ENCODE measurements around the gene ZNF774.

Gene ZNF774

GRCh38 chr15:90337256-90337655 lies 14.8 kb upstream of the ZNF774 start:
- peak; percentile 75 to 88 for DNase-seq (ENCODE audit: low read depth in 1 of 2, low spot score in 1 of 2)
- no peak overlapping the region for H3K4me3 ChIP-seq (replicated peaks; ENCODE audit: insufficient read depth, low read length)
- no peaks in the 10 kb centered on the region for H3K27me3 ChIP-seq (ENCODE audit: insufficient read depth, poor library complexity, severe bottlenecking)
- TF ChIP-seq POLR2AphosphoS5 (IDR thresholded peaks at IDR 0.05; ENCODE audit: low read depth) (peak; percentile 25; the same call in 1 of the 2 replicates), REST (IDR thresholded peaks at IDR 0.05; ENCODE audit: insufficient replicate concordance, low read depth) (no peak), SPI1 (IDR thresholded peaks at IDR 0.05; ENCODE audit: borderline replicate concordance, low read depth) (no peak), GABPA (IDR thresholded peaks at IDR 0.05; ENCODE audit: low read depth) (0 out of 2 replicates have a peak, but pooled peaks have one; percentile 8)
- TF ChIP-seq, protein P1, sequence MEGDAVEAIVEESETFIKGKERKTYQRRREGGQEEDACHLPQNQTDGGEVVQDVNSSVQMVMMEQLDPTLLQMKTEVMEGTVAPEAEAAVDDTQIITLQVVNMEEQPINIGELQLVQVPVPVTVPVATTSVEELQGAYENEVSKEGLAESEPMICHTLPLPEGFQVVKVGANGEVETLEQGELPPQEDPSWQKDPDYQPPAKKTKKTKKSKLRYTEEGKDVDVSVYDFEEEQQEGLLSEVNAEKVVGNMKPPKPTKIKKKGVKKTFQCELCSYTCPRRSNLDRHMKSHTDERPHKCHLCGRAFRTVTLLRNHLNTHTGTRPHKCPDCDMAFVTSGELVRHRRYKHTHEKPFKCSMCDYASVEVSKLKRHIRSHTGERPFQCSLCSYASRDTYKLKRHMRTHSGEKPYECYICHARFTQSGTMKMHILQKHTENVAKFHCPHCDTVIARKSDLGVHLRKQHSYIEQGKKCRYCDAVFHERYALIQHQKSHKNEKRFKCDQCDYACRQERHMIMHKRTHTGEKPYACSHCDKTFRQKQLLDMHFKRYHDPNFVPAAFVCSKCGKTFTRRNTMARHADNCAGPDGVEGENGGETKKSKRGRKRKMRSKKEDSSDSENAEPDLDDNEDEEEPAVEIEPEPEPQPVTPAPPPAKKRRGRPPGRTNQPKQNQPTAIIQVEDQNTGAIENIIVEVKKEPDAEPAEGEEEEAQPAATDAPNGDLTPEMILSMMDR (IDR thresholded peaks at IDR 0.05; ENCODE audit: insufficient read depth, low read length), result no peak
- H3K27ac ChIP-seq (replicated peaks), result peak overlapping the region; percentile 88

GRCh38 chr15:90338532-90338931 lies 13.6 kb upstream of the ZNF774 start:
- H3K27me3 ChIP-seq (ENCODE audit: insufficient read depth, poor library complexity, severe bottlenecking), result no peaks in the 10 kb centered on the region
- H3K27ac ChIP-seq (replicated peaks), result peak overlapping the region; percentile 88
- H3K4me3 ChIP-seq (replicated peaks; ENCODE audit: insufficient read depth, low read length), result no peak overlapping the region
- no peak for DNase-seq (ENCODE audit: low read depth in 1 of 2, low spot score in 1 of 2)
- TF ChIP-seq REST (IDR thresholded peaks at IDR 0.05; ENCODE audit: insufficient replicate concordance, low read depth) (no peak), SPI1 (IDR thresholded peaks at IDR 0.05; ENCODE audit: borderline replicate concordance, low read depth) (no peak), POLR2AphosphoS5 (IDR thresholded peaks at IDR 0.05; ENCODE audit: low read depth) (no peak), GABPA (IDR thresholded peaks at IDR 0.05; ENCODE audit: low read depth) (no peak)
- TF ChIP-seq, protein P1 (IDR thresholded peaks at IDR 0.05; ENCODE audit: insufficient read depth, low read length), result no peak

GRCh38 chr15:90340345-90340744 lies 11.7 kb upstream of the ZNF774 start:
- no peak overlapping the region for H3K27ac ChIP-seq (replicated peaks)
- DNase-seq (ENCODE audit: low read depth in 1 of 2, low spot score in 1 of 2), result no peak
- H3K27me3 ChIP-seq (ENCODE audit: insufficient read depth, poor library complexity, severe bottlenecking), result no peaks in the 10 kb centered on the region
- no peak overlapping the region for H3K4me3 ChIP-seq (replicated peaks; ENCODE audit: insufficient read depth, low read length)
- TF ChIP-seq, protein P1 (IDR thresholded peaks at IDR 0.05; ENCODE audit: insufficient read depth, low read length), result no peak
- TF ChIP-seq REST (IDR thresholded peaks at IDR 0.05; ENCODE audit: insufficient replicate concordance, low read depth) (no peak), GABPA (IDR thresholded peaks at IDR 0.05; ENCODE audit: low read depth) (no peak), SPI1 (IDR thresholded peaks at IDR 0.05; ENCODE audit: borderline replicate concordance, low read depth) (no peak), POLR2AphosphoS5 (IDR thresholded peaks at IDR 0.05; ENCODE audit: low read depth) (no peak)

All from HL-60 (cell line).